Breast epithelium (tissue), 4 donors: ENCODE results near the gene FLACC1. TPM values are rescaled to one million over a fixed set of nuclear protein-coding genes. Genes with fewer than 3 reads are reported as not detected.
A peak's percentile ranks its signal among the peaks of the same experiment; 100 is the strongest.

Experiments
- DNase-seq, 2 donors: peaks; one replicate each; pipeline ENCODE4 v3.0.0-alpha.2; 2019; ENCODE audit warnings: low spot score in 2 of 2
- H3K27ac ChIP-seq, 2 donors: fragments of 200-600 bp; sonication (generic) in 1 of 2; one replicate each; pipeline ENCODE4 v1.5.1; 2016 to 2019; ENCODE audit warnings: mild to moderate bottlenecking in 1 of 2
- H3K27me3 ChIP-seq, 2 donors: fragments of 200-600 bp; sonication (generic) in 1 of 2; one replicate each; pipeline versions ENCODE4 v1.5.1 to v1.6.0; 2017 to 2019; ENCODE audit warnings: control low read depth in 1 of 2, mild to moderate bottlenecking in 1 of 2
- H3K36me3 ChIP-seq: fragments of 200-600 bp; one replicate; pipeline ENCODE4 v1.5.1; 2019
- H3K4me1 ChIP-seq, 2 donors: fragments of 200-600 bp; sonication (generic); one replicate each; pipeline ENCODE4 v1.5.1; 2016 to 2019; ENCODE audit warnings: control low read depth in 1 of 2
- H3K4me3 ChIP-seq, 3 donors: fragments of 200-600 bp; sonication (generic); 1 replicate in 2 of 3; 2 replicates in 1 of 3; pipeline ENCODE4 v1.5.1; 2016 to 2019; ENCODE audit warnings: mild to moderate bottlenecking in 3 of 3, moderate library complexity in 2 of 3
- H3K9me3 ChIP-seq, 2 donors: fragments of 200-600 bp; sonication (generic) in 1 of 2; one replicate each; pipeline ENCODE4 v1.5.1; 2016 to 2019; ENCODE audit warnings: control low read depth in 1 of 2
- CTCF ChIP-seq, 3 donors: fragments of 450-650 bp; IDR thresholded peaks; one replicate each; pipeline ENCODE4 v1.5.1; 2016 to 2017; ENCODE audit warnings: antibody characterized with exemption in 3 of 3, mild to moderate bottlenecking in 3 of 3, moderate library complexity in 3 of 3
- POLR2A ChIP-seq: fragments of 450-650 bp; IDR thresholded peaks from one replicate; pipeline ENCODE4 v1.6.1; 2016; ENCODE audit warnings: antibody characterized with exemption, mild to moderate bottlenecking, moderate library complexity
- POLR2AphosphoS5 ChIP-seq, 3 donors: sonication (generic); formaldehyde crosslinking; IDR thresholded peaks; one replicate each; pipeline ENCODE4 v1.6.1; 2017; ENCODE audit warnings: antibody characterized with exemption in 3 of 3
- intact Hi-C: fragments of 100-400 bp; cut with DNase I; formaldehyde crosslinking; loops from one replicate; pipeline ENCODE4 v1.15.1; 2023; ENCODE audit warnings: low total_unique reads
- total RNA-seq, 3 donors: library from RNA; depleted of rRNA; stranded (reverse); fragments of >200 nt; gene quantifications; one replicate each; pipeline ENCODE4 v1.1.0, GENCODE V29; 2016

Gene FLACC1
- total RNA-seq, 3 donors from 2014 or later = 1.2 to 2.9 (median 1.6) TPM

DNA sequence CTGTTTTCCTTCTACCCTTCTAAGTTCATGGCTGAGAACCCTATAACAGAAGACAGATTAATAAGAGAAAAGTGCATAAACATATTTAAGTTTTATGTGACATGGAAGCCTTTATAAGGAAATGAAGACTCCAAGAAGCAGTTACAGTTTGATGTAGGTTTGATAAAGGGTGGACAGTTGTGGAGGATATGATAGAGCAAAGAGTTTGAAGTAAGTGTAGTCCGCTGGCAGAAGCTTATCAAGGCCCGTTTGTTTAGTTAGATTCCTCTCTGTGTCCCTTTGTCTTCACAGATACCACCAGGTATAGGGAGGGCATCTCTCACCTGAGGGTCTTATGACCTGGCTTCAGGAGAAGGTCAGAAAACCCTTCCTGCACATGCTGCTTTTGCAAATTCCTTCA lies 107.3 kb downstream of the FLACC1 start:
- intact Hi-C loops = no loop called here
- H3K9me3 ChIP-seq = no peaks in the 10 kb centered on the region
- no peak overlapping the region for H3K27ac ChIP-seq
- no peaks in the 10 kb centered on the region for H3K36me3 ChIP-seq
- no peak overlapping the region for H3K4me3 ChIP-seq
- H3K27me3 ChIP-seq = no peaks in the 10 kb centered on the region
- DNase-seq = no peak
- H3K4me1 ChIP-seq = no peaks in the 10 kb centered on the region
- TF ChIP-seq POLR2AphosphoS5 (IDR thresholded peaks at IDR 0.05) (no peak), POLR2A (no peak), CTCF (IDR thresholded peaks at IDR 0.05) (no peak)

GRCh38 chr2:201248288-201248844 lies 108.8 kb downstream of the FLACC1 start:
- Histone ChIP-seq H3K4me3 (no peak overlapping the region), H3K9me3 (no peaks in the 10 kb centered on the region), H3K27me3 (no peaks in the 10 kb centered on the region), H3K4me1 (no peaks in the 10 kb centered on the region), H3K36me3 (no peaks in the 10 kb centered on the region), H3K27ac (no peak overlapping the region)
- TF ChIP-seq POLR2AphosphoS5 (IDR thresholded peaks at IDR 0.05) (no peak), POLR2A (no peak), CTCF (IDR thresholded peaks at IDR 0.05) (no peak)
- no peak for DNase-seq
- intact Hi-C loops = no loop called here

GRCh38 chr2:201246280-201246679 lies 110.9 kb downstream of the FLACC1 start:
- DNase-seq = no peak
- Histone ChIP-seq H3K9me3 (no peaks in the 10 kb centered on the region), H3K27me3 (no peaks in the 10 kb centered on the region), H3K4me3 (peak overlapping the region in 1 of 3 donors; percentile 22), H3K4me1 (no peaks in the 10 kb centered on the region), H3K27ac (peak overlapping the region in 1 of 2 donors; percentile 75), H3K36me3 (no peaks in the 10 kb centered on the region)
- TF ChIP-seq POLR2AphosphoS5 (IDR thresholded peaks at IDR 0.05) (no peak), POLR2A (no peak), CTCF (IDR thresholded peaks at IDR 0.05) (no peak)
- intact Hi-C loops = no loop called here

DNA sequence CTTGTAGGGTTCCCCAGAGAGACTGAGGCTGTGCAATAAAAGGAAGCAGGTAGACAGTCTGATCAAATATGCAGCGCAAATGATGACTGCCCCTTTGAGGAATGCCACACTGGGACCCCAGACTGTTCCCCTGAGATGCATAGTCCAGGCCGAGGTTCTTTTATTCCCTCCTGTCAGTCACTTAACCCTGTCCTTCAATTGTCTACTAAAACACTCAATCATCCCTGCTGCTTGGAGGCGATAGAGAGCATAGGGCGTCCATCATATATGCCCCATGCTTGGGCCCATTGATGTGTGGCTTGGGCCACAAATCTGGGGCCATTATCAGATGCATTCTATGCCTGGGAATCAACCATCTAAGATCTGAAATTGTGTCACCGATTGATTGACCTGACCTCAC lies 112.3 kb downstream of the FLACC1 start:
- intact Hi-C loops = no loop called here
- H3K4me3 ChIP-seq = no peak overlapping the region
- no peaks in the 10 kb centered on the region for H3K9me3 ChIP-seq
- no peak for TF ChIP-seq POLR2A
- no peak for TF ChIP-seq POLR2AphosphoS5 (IDR thresholded peaks at IDR 0.05)
- no peak for TF ChIP-seq CTCF (IDR thresholded peaks at IDR 0.05)
- DNase-seq = no peak
- H3K4me1 ChIP-seq = no peaks in the 10 kb centered on the region
- H3K27me3 ChIP-seq = no peaks in the 10 kb centered on the region
- no peaks in the 10 kb centered on the region for H3K36me3 ChIP-seq
- no peak overlapping the region for H3K27ac ChIP-seq

GRCh38 chr2:201242571-201243277 lies 114.4 kb downstream of the FLACC1 start:
- H3K4me3 ChIP-seq = no peak overlapping the region
- H3K27ac ChIP-seq = no peak overlapping the region
- no peak for DNase-seq
- no peaks in the 10 kb centered on the region for H3K27me3 ChIP-seq
- intact Hi-C loops = no loop called here
- TF ChIP-seq CTCF (IDR thresholded peaks at IDR 0.05) = no peak
- no peak for TF ChIP-seq POLR2A
- TF ChIP-seq POLR2AphosphoS5 (IDR thresholded peaks at IDR 0.05) = no peak
- no peaks in the 10 kb centered on the region for H3K4me1 ChIP-seq
- no peaks in the 10 kb centered on the region for H3K36me3 ChIP-seq
- H3K9me3 ChIP-seq = no peaks in the 10 kb centered on the region
